GM21360 (cell line): ENCODE data around the gene POLR1H.
A peak's percentile ranks its signal among the peaks of the same experiment; 100 is the strongest.

Experiments
- ATAC-seq: cut with Tn5 transposase; IDR thresholded peaks from one replicate; pipeline ENCODE4 v1.9.1; 2021; ENCODE audit warnings: mild to moderate bottlenecking, moderate library complexity; ENCODE audit not compliant: unreplicated experiment

POLR1H gene

GRCh38 chr6:30061858-30062458, 893 bp downstream of the POLR1H start:
- ATAC-seq = no peak

GRCh38 chr6:30062471-30063178, 1.6 kb downstream of the POLR1H start:
- no peak for ATAC-seq

- no peak for ATAC-seq
Measured at GRCh38 chr6:30063315-30063714, 2.2 kb downstream of the POLR1H start.

GRCh38 chr6:30066082-30066481, 5.0 kb downstream of the POLR1H start:
- no peak for ATAC-seq

GRCh38 chr6:30066577-30067459, 5.8 kb downstream of the POLR1H start, which contains the start of gene PPP1R11:
Gene PPP1R11, plus strand, starts transcription at chr6:30067198. Its CDS starts 213 bp downstream, at chr6:30067411.
- peak; percentile 93 for ATAC-seq

GRCh38 chr6:30067460-30068139, 6.5 kb downstream of the POLR1H start:
- ATAC-seq = no peak

- ATAC-seq = no peak
Measured at GRCh38 chr6:30071081-30071818, 10.2 kb downstream of the POLR1H start.

GRCh38 chr6:30071858-30072257, 10.8 kb downstream of the POLR1H start:
- ATAC-seq = no peak

GRCh38 chr6:30073489-30074235, 12.6 kb downstream of the POLR1H start:
- ATAC-seq = no peak

GRCh38 chr6:30074331-30075093, 13.4 kb downstream of the POLR1H start:
- no peak for ATAC-seq

- no peak for ATAC-seq
Measured at GRCh38 chr6:30075094-30075789, 14.2 kb downstream of the POLR1H start, which contains the start of gene RNF39. Gene RNF39, minus strand, starts transcription at chr6:30075769. Its CDS starts 184 bp downstream, at chr6:30075585.

GRCh38 chr6:30075790-30076732, 15.0 kb downstream of the POLR1H start:
- no peak for ATAC-seq

- ATAC-seq = no peak
Measured at GRCh38 chr6:30077218-30077617, 16.2 kb downstream of the POLR1H start.

- ATAC-seq = no peak
Measured at GRCh38 chr6:30087876-30088275, 26.8 kb downstream of the POLR1H start.

GRCh38 chr6:30091577-30092381, 30.7 kb downstream of the POLR1H start:
- no peak for ATAC-seq

- no peak for ATAC-seq
Measured at GRCh38 chr6:30092852-30093543, 31.9 kb downstream of the POLR1H start.
